CD4-positive, alpha-beta T cell (primary cell): ENCODE results near the gene TPR. TPM values are rescaled to one million over a fixed set of nuclear protein-coding genes. Genes with fewer than 3 reads are reported as not detected.

Experiments
- ATAC-seq: fragments of 200-7000 bp; cut with Tn5 transposase; one replicate; pipeline ENCODE4 v1.10.0; 2022; ENCODE audit warnings: mild to moderate bottlenecking; ENCODE audit not compliant: poor library complexity
- CTCF ChIA-PET: fragments of 350-600 bp; sonication (Branson Sonifier 250); formaldehyde crosslinking; loops from one replicate; lab custom pipeline; 2021; ENCODE audit warnings: antibody characterized with exemption, inconsistent platforms; lab: Charles Lee
- POLR2A ChIA-PET: fragments of 350-600 bp; sonication (Branson Sonifier 250); formaldehyde crosslinking; loops from one replicate; lab custom pipeline; 2021; ENCODE audit warnings: antibody characterized with exemption, inconsistent platforms; lab: Charles Lee
- DNase-seq, 14 experiments: peaks; one replicate each; pipeline ENCODE4 v3.0.0-alpha.2; 2013 to 2020; ENCODE audit warnings: mixed read lengths in 2 of 14
- H3K27ac ChIP-seq, 2 donors: one replicate each; pipeline versions ENCODE4 v1.5.1 to v1.7.0; 2013; ENCODE audit warnings: low read length in 2 of 2, low read depth in 1 of 2, mild to moderate bottlenecking in 1 of 2
- H3K27me3 ChIP-seq, 2 experiments: 1 replicate in 1 of 2; 2 replicates in 1 of 2; pipeline versions ENCODE4 v1.6.1 to v1.7.0; 2013; ENCODE audit warnings: low read length in 2 of 2, control low read depth in 1 of 2, mild to moderate bottlenecking in 1 of 2, moderate library complexity in 1 of 2; ENCODE audit not compliant: insufficient read depth in 2 of 2, control insufficient read depth in 1 of 2
- H3K36me3 ChIP-seq: one replicate; pipeline ENCODE4 v1.6.1; 2013; ENCODE audit warnings: low read length, control low read depth; ENCODE audit not compliant: insufficient read depth
- H3K4me1 ChIP-seq: one replicate; pipeline ENCODE4 v1.6.1; 2013; ENCODE audit warnings: low read length, control low read depth; ENCODE audit not compliant: insufficient read depth
- H3K4me3 ChIP-seq: one replicate; pipeline ENCODE4 v1.5.1; 2013; ENCODE audit warnings: mild to moderate bottlenecking, low read length, moderate library complexity
- H3K9me3 ChIP-seq, 2 experiments: 1 replicate in 1 of 2; 2 replicates in 1 of 2; pipeline versions ENCODE4 v1.6.1 to v1.7.0; 2013; ENCODE audit warnings: low read length in 2 of 2, mild to moderate bottlenecking in 2 of 2, control low read depth in 1 of 2, moderate library complexity in 1 of 2; ENCODE audit not compliant: control insufficient read depth in 1 of 2, insufficient read depth in 1 of 2
- H3K27ac Mint-ChIP-seq: one replicate; pipeline ENCODE4 v1.8.0; 2020; ENCODE audit warnings: mixed read lengths
- H3K27me3 Mint-ChIP-seq: one replicate; pipeline ENCODE4 v1.8.0; 2021; ENCODE audit warnings: mixed read lengths
- H3K36me3 Mint-ChIP-seq: one replicate; pipeline ENCODE4 v1.8.0; 2021; ENCODE audit warnings: low read depth, mixed read lengths
- H3K4me1 Mint-ChIP-seq: one replicate; pipeline ENCODE4 v1.8.0; 2021; ENCODE audit warnings: low read depth, mixed read lengths
- H3K4me3 Mint-ChIP-seq: one replicate; pipeline ENCODE4 v1.8.0; 2020; ENCODE audit warnings: mild to moderate bottlenecking, mixed read lengths
- H3K9me3 Mint-ChIP-seq: one replicate; pipeline ENCODE4 v1.8.0; 2020; ENCODE audit warnings: mixed read lengths
- CTCF ChIP-seq: fragments of 200-600 bp; IDR thresholded peaks from one replicate; pipeline ENCODE4 v1.8.0; 2022; ENCODE audit warnings: antibody characterized with exemption, mild to moderate bottlenecking
- intact Hi-C, 2 experiments: fragments of 100-400 bp; cut with DNase I in 1 of 2; cut with micrococcal nuclease in 1 of 2; formaldehyde crosslinking; loops; one replicate each; pipeline versions ENCODE4 v1.15.1 to v1.9.0; 2023 to 2025; cut with DNase I, micrococcal nuclease
- total RNA-seq, 174 experiments: library from RNA in 2 of 174; stranded (reverse) in 2 of 174; gene quantifications; one replicate each; pipeline ENCODE4 v1.2.3 and lab custom pipeline; 2021 to 2026

Gene TPR
- total RNA-seq, 2 experiments from 2014 or later = 82.3 to 91.3 TPM

- CTCF ChIA-PET = no interaction called here
- Histone ChIP-seq H3K9me3 (no peaks in the 10 kb centered on the region), H3K36me3 (no peaks in the 10 kb centered on the region), H3K4me3 (no peak overlapping the region), H3K27me3 (no peaks in the 10 kb centered on the region), H3K4me1 (peaks cover 11% of the 10 kb centered on the region), H3K27ac (no peak overlapping the region)
- POLR2A ChIA-PET = interaction anchor here (6.4 kb wide), 1 partner anchor 18 kb away, joined by 40 read pairs; no protein-coding TSS in a partner anchor
- Mint-ChIP-seq H3K27me3 (no peaks in the 10 kb centered on the region), H3K4me1 (peaks cover 48% of the 10 kb centered on the region), H3K27ac (peak overlapping the region; percentile 94), H3K36me3 (no peaks in the 10 kb centered on the region), H3K4me3 (no peak overlapping the region), H3K9me3 (no peaks in the 10 kb centered on the region)
- no peak for ATAC-seq
- intact Hi-C loops = no loop called here
- no peak for DNase-seq
- TF ChIP-seq CTCF = no peak
These were observed 88.3 kb downstream of the TPR start for GRCh38 chr1:186286615-186287315.

GRCh38 chr1:186283374-186283773, 91.7 kb downstream of the TPR start:
- ATAC-seq (no peak), DNase-seq (no peak)
- TF ChIP-seq CTCF = no peak
- peaks cover 2% of the 10 kb centered on the region for H3K4me1 ChIP-seq
- H3K36me3 Mint-ChIP-seq = no peaks in the 10 kb centered on the region
- intact Hi-C loops = no loop called here
- no peaks in the 10 kb centered on the region for H3K27me3 ChIP-seq
- POLR2A ChIA-PET = interaction anchor here (1.3 kb wide), 1 partner anchor 19 kb away, joined by 4 read pairs; no protein-coding TSS in a partner anchor
- H3K27ac ChIP-seq = no peak overlapping the region
- no peak overlapping the region for H3K27ac Mint-ChIP-seq
- H3K36me3 ChIP-seq = no peaks in the 10 kb centered on the region
- CTCF ChIA-PET = no interaction called here
- H3K27me3 Mint-ChIP-seq = no peaks in the 10 kb centered on the region
- no peaks in the 10 kb centered on the region for H3K9me3 Mint-ChIP-seq
- H3K4me1 Mint-ChIP-seq = peaks cover 25% of the 10 kb centered on the region
- H3K4me3 Mint-ChIP-seq = no peak overlapping the region
- H3K4me3 ChIP-seq = no peak overlapping the region
- no peaks in the 10 kb centered on the region for H3K9me3 ChIP-seq

- Mint-ChIP-seq H3K4me3 (no peak overlapping the region), H3K27ac (peak overlapping the region; percentile 3), H3K9me3 (no peaks in the 10 kb centered on the region), H3K4me1 (peaks cover 15% of the 10 kb centered on the region), H3K27me3 (no peaks in the 10 kb centered on the region), H3K36me3 (no peaks in the 10 kb centered on the region)
- no peaks in the 10 kb centered on the region for H3K9me3 ChIP-seq
- TF ChIP-seq CTCF = no peak
- H3K4me3 ChIP-seq = no peak overlapping the region
- no peaks in the 10 kb centered on the region for H3K36me3 ChIP-seq
- H3K27ac ChIP-seq = no peak overlapping the region
- CTCF ChIA-PET = no interaction called here
- intact Hi-C loops = no loop called here
- no peaks in the 10 kb centered on the region for H3K27me3 ChIP-seq
- POLR2A ChIA-PET = interaction anchor here (1.3 kb wide), 1 partner anchor 20 kb away, joined by 4 read pairs; no protein-coding TSS in a partner anchor
- no peak for DNase-seq
- H3K4me1 ChIP-seq = no peaks in the 10 kb centered on the region
- no peak for ATAC-seq
These were observed 92.6 kb downstream of the TPR start for GRCh38 chr1:186282466-186282865.
